Measurements from ENCODE around the gene SLC11A2.
"Not testable (repeated sequence)": the region's sequence is repeated elsewhere in the genome, so short reads cannot be mapped to it uniquely, and the experiment has no call there.

The SLC11A2 gene

GRCh38 chr12:50990147-50990727, 35.9 kb downstream of the SLC11A2 start:
- no peak for DNase-seq (ENCODE audit: low spot score)

GRCh38 chr12:50988871-50989270, 37.3 kb downstream of the SLC11A2 start:
- DNase-seq (ENCODE audit: low spot score), result no peak

GRCh38 chr12:50988051-50988450, 38.1 kb downstream of the SLC11A2 start:
- DNase-seq (ENCODE audit: low spot score), result no peak

- peak; percentile 80 for DNase-seq (ENCODE audit: low spot score)
Measured at GRCh38 chr12:50986966-50987737, 39.0 kb downstream of the SLC11A2 start.

- DNase-seq (ENCODE audit: low spot score), result no peak
Measured at GRCh38 chr12:50985322-50985721, 40.9 kb downstream of the SLC11A2 start.

GRCh38 chr12:50984586-50985298, 41.4 kb downstream of the SLC11A2 start:
- DNase-seq (ENCODE audit: low spot score), result no peak

- no peak for DNase-seq (ENCODE audit: low spot score)
Measured at GRCh38 chr12:50981319-50982239, 44.6 kb downstream of the SLC11A2 start.

- no peak for DNase-seq (ENCODE audit: low spot score)
Measured at GRCh38 chr12:50980545-50980944, 45.6 kb downstream of the SLC11A2 start.

- DNase-seq (ENCODE audit: low spot score), result no peak
Measured at GRCh38 chr12:50979369-50980052, 46.7 kb downstream of the SLC11A2 start.

- DNase-seq (ENCODE audit: low spot score), result no peak
Measured at GRCh38 chr12:50971946-50972345, 54.2 kb downstream of the SLC11A2 start.

GRCh38 chr12:50964432-50964831, 61.8 kb downstream of the SLC11A2 start:
- DNase-seq (ENCODE audit: low spot score), result no peak

GRCh38 chr12:50961708-50962107, 64.5 kb downstream of the SLC11A2 start:
- no peak for DNase-seq (ENCODE audit: low spot score)

GRCh38 chr12:50960130-50960529, 66.1 kb downstream of the SLC11A2 start:
- DNase-seq (ENCODE audit: low spot score), result no peak

- no peak for DNase-seq (ENCODE audit: low spot score)
Measured at GRCh38 chr12:50955697-50956096, 70.5 kb downstream of the SLC11A2 start.

GRCh38 chr12:50955288-50955687, 70.9 kb downstream of the SLC11A2 start:
- no peak for DNase-seq (ENCODE audit: low spot score)

- not testable (repeated sequence) for DNase-seq (ENCODE audit: low spot score)
Measured at GRCh38 chr12:50954789-50955188, 71.4 kb downstream of the SLC11A2 start.

GRCh38 chr12:50953047-50953446, 73.1 kb downstream of the SLC11A2 start:
- no peak for DNase-seq (ENCODE audit: low spot score)

- no peak for DNase-seq (ENCODE audit: low spot score)
Measured at GRCh38 chr12:50952510-50952909, 73.7 kb downstream of the SLC11A2 start, which contains the start of gene HIGD1C. Gene HIGD1C, plus strand, starts transcription at chr12:50952544. Its CDS starts 1,455 bp downstream, at chr12:50953999.

GRCh38 chr12:50951112-50951511, 75.1 kb downstream of the SLC11A2 start:
- no peak for DNase-seq (ENCODE audit: low spot score)

GRCh38 chr12:50949801-50950302, 76.3 kb downstream of the SLC11A2 start:
- DNase-seq (ENCODE audit: low spot score), result no peak

GRCh38 chr12:50948798-50949197, 77.4 kb downstream of the SLC11A2 start:
- no peak for DNase-seq (ENCODE audit: low spot score)

Data from Ammon's horn (tissue), 1 donor.